DOHH2 (cell line): Measurements from ENCODE around the gene RIPOR3.

Experiments used
- H3F3A ChIP-seq: fragments of 200-600 bp; sonication (generic), shearing (Covaris generic); 2 replicates; pipeline ENCODE4 v1.6.0; 2016; ENCODE audit warnings: antibody characterized with exemption, mild to moderate bottlenecking; ENCODE audit not compliant: control insufficient read depth, insufficient read depth
- H3K27ac ChIP-seq: fragments of 200-600 bp; sonication (generic); 2 replicates; pipeline ENCODE4 v1.5.1; 2014; ENCODE audit warnings: low read depth, mild to moderate bottlenecking, low read length, moderate library complexity
- H3K27me3 ChIP-seq: fragments of 200-600 bp; sonication (generic); 2 replicates; pipeline ENCODE4 v1.6.1; 2014; ENCODE audit warnings: mild to moderate bottlenecking, low read length, mixed read lengths; ENCODE audit not compliant: control insufficient read depth
- H3K36me3 ChIP-seq: fragments of 200-600 bp; sonication (generic); 2 replicates; pipeline ENCODE4 v1.6.1; 2014; ENCODE audit warnings: mild to moderate bottlenecking, low read length, moderate library complexity, mixed read lengths; ENCODE audit not compliant: control insufficient read depth
- H3K4me1 ChIP-seq: fragments of 200-600 bp; sonication (generic); 2 replicates; pipeline ENCODE4 v1.6.1; 2014; ENCODE audit warnings: mild to moderate bottlenecking, low read length, mixed read lengths; ENCODE audit not compliant: control insufficient read depth
- H3K4me2 ChIP-seq: fragments of 200-600 bp; sonication (generic); 2 replicates; pipeline ENCODE4 v1.6.0; 2014; ENCODE audit warnings: mild to moderate bottlenecking, low read length, moderate library complexity
- H3K4me3 ChIP-seq: fragments of 200-600 bp; sonication (generic); 2 replicates; pipeline ENCODE4 v1.5.1; 2014; ENCODE audit warnings: mild to moderate bottlenecking, low read length, mixed read lengths
- H3K79me2 ChIP-seq: fragments of 200-600 bp; sonication (generic); 2 replicates; pipeline ENCODE4 v1.6.1; 2014; ENCODE audit warnings: mild to moderate bottlenecking, low read length, mixed read lengths; ENCODE audit not compliant: control insufficient read depth
- H3K9me2 ChIP-seq: fragments of 200-600 bp; sonication (generic); replicated peaks from 2 replicates; pipeline ENCODE4 v1.6.1; 2014; ENCODE audit warnings: mild to moderate bottlenecking, low read length, mixed read lengths; ENCODE audit not compliant: control insufficient read depth
- H3K9me3 ChIP-seq: fragments of 200-600 bp; sonication (generic); 2 replicates; pipeline ENCODE4 v1.6.1; 2014; ENCODE audit warnings: antibody characterized with exemption, low read length, mixed read lengths; ENCODE audit not compliant: control insufficient read depth, insufficient read depth
- H4K20me1 ChIP-seq: fragments of 200-600 bp; sonication (generic); 2 replicates; pipeline ENCODE4 v1.6.0; 2014; ENCODE audit warnings: low read depth, mild to moderate bottlenecking, antibody characterized with exemption, low read length, moderate library complexity; ENCODE audit not compliant: control insufficient read depth, insufficient read depth
- EZH2phosphoT487 ChIP-seq: fragments of 200-600 bp; sonication (generic); IDR thresholded peaks from 2 replicates; pipeline ENCODE4 v1.6.1; 2017; ENCODE audit warnings: borderline replicate concordance, mild to moderate bottlenecking, antibody characterized with exemption, low read length, moderate library complexity, mixed read lengths
- TF ChIP-seq, protein P1 (sequence below): fragments of 200-600 bp; sonication (generic); IDR thresholded peaks from one replicate; pipeline ENCODE4 v1.5.1; 2014; ENCODE audit warnings: antibody characterized with exemption, mild to moderate bottlenecking, low read depth, low read length; ENCODE audit not compliant: poor library complexity, severe bottlenecking

The RIPOR3 gene

DNA sequence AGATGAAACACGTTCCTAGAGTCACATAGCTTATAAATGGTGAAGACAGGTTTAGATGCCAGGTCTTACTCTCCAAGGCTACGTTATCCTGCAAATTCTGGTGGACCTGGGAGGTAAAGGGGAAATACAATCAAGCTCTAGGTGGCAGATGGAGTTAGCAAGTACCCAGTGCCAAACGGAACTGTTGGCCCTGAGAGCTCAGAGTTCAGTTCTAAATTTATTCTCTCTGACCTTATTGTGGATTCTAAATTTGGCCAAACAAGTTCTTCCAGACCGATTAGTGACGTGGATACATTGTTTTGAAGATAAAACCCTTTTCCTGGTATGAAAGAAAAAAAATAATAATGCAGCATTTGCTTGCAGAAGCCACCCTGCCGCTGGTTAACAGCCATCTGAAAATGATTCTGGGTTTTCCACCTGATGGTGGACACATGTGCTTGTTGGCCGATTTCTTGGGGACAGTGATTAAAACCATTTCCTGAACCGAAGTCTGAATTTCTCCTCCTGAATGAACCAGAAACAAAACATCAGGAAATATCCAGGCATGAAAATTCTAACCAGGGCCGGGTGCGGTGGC, 32.5 kb downstream of the RIPOR3 start:
- peaks cover 9% of the 10 kb centered on the region; the same call in 1 of the 2 replicates for H3K27me3 ChIP-seq
- no peaks in the 10 kb centered on the region for H3K9me2 ChIP-seq
- no peaks in the 10 kb centered on the region for H3F3A ChIP-seq
- TF ChIP-seq EZH2phosphoT487, result no peak
- TF ChIP-seq, protein P1, sequence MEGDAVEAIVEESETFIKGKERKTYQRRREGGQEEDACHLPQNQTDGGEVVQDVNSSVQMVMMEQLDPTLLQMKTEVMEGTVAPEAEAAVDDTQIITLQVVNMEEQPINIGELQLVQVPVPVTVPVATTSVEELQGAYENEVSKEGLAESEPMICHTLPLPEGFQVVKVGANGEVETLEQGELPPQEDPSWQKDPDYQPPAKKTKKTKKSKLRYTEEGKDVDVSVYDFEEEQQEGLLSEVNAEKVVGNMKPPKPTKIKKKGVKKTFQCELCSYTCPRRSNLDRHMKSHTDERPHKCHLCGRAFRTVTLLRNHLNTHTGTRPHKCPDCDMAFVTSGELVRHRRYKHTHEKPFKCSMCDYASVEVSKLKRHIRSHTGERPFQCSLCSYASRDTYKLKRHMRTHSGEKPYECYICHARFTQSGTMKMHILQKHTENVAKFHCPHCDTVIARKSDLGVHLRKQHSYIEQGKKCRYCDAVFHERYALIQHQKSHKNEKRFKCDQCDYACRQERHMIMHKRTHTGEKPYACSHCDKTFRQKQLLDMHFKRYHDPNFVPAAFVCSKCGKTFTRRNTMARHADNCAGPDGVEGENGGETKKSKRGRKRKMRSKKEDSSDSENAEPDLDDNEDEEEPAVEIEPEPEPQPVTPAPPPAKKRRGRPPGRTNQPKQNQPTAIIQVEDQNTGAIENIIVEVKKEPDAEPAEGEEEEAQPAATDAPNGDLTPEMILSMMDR, result no peak
- H3K36me3 ChIP-seq, result no peaks in the 10 kb centered on the region
- H4K20me1 ChIP-seq, result no peaks in the 10 kb centered on the region
- no peak overlapping the region for H3K4me3 ChIP-seq
- H3K4me2 ChIP-seq, result no peak overlapping the region
- no peaks in the 10 kb centered on the region for H3K4me1 ChIP-seq
- no peak overlapping the region for H3K27ac ChIP-seq
- H3K9me3 ChIP-seq, result no peaks in the 10 kb centered on the region
- no peaks in the 10 kb centered on the region for H3K79me2 ChIP-seq

DNA sequence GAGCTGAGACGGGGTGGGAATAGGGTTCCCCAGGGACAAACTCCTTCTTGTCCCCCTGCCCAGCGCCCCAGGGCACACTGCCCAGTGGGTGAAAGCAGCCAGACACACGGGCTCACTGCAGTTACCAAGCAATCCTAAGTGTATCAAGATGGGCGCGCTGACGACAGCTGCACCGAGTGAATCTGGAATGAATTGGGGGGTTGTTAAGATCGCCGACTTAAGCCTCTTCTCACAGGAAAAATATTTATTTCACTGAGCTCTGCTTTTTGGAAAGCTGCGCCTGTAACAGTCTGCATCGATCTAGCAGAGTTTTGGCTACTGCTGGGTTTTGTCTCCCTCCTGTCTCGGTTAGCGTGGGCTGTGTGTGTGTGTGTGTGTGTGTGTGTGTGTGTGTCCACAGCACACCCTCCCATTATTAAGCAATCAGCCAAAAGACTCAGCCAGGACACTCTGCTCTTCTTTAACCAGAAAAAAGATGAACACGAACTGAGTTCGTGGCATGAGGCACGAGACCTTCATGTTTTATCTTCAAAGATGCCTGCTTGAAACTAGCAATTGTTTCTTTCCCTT, 35.9 kb downstream of the RIPOR3 start:
- no peak overlapping the region for H3K4me3 ChIP-seq

DNA sequence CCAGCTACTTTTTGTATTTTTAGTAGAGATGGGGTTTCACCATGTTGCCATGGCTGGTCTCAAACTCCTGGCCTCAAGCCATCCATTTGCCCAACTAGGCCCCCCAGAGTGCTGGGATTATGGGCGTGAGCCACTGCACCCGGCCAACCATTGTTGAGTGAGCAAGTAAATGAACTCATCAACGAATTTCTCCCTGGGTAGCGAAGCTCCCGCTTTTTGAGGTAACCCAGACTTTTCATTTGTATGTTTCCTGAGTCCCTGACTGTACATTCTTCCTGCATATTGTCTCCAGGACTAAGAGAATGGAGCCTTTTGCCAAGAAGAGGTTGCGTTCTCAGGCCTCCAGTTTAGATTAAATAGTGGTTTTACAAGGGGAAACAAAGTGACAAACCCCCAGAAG, 36.4 kb downstream of the RIPOR3 start:
- TF ChIP-seq, protein P1, result no peak
- TF ChIP-seq EZH2phosphoT487, result no peak
- H3K9me2 ChIP-seq, result no peaks in the 10 kb centered on the region
- H3K79me2 ChIP-seq, result no peaks in the 10 kb centered on the region
- H3K4me2 ChIP-seq, result no peak overlapping the region
- no peak overlapping the region for H3K4me3 ChIP-seq
- no peaks in the 10 kb centered on the region for H3K36me3 ChIP-seq
- H4K20me1 ChIP-seq, result no peaks in the 10 kb centered on the region
- H3K27ac ChIP-seq, result no peak overlapping the region
- no peaks in the 10 kb centered on the region for H3K4me1 ChIP-seq
- H3F3A ChIP-seq, result no peaks in the 10 kb centered on the region
- H3K27me3 ChIP-seq, result peaks cover 8% of the 10 kb centered on the region
- no peaks in the 10 kb centered on the region for H3K9me3 ChIP-seq

More for the DNA sequence above, 35.9 kb downstream of the RIPOR3 start:
- no peaks in the 10 kb centered on the region for H3K9me3 ChIP-seq
- H3K4me2 ChIP-seq, result no peak overlapping the region
- peaks cover 8% of the 10 kb centered on the region for H3K27me3 ChIP-seq
- no peaks in the 10 kb centered on the region for H4K20me1 ChIP-seq
- H3K79me2 ChIP-seq, result no peaks in the 10 kb centered on the region
- H3K36me3 ChIP-seq, result no peaks in the 10 kb centered on the region
- TF ChIP-seq, protein P1, result no peak
- TF ChIP-seq EZH2phosphoT487, result no peak
- H3F3A ChIP-seq, result no peaks in the 10 kb centered on the region
- H3K27ac ChIP-seq, result no peak overlapping the region
- H3K4me1 ChIP-seq, result no peaks in the 10 kb centered on the region
- H3K9me2 ChIP-seq, result no peaks in the 10 kb centered on the region
